ENCODE measurements around the gene SLC3A2. TPM values are rescaled to one million over a fixed set of nuclear protein-coding genes. Genes with fewer than 3 reads are reported as not detected.

The SLC3A2 gene
- total RNA-seq, 2 experiments from 2014 or later, result 231 to 234 TPM

- Mint-ChIP-seq H3K27ac (no peak overlapping the region), H3K4me1 (ENCODE audit: low read depth) (no peaks in the 10 kb centered on the region), H3K9me3 (no peaks in the 10 kb centered on the region), H3K27me3 (peaks cover 17% of the 10 kb centered on the region), H3K4me3 (no peak overlapping the region), H3K36me3 (ENCODE audit: low read depth) (no peaks in the 10 kb centered on the region)
- TF ChIP-seq CTCF (IDR thresholded peaks at IDR 0.05), result no peak
- Histone ChIP-seq H3K27ac (ENCODE audit: low read depth in 1 of 2, low read length in 2 of 2) (no peak overlapping the region), H3K36me3 (ENCODE audit: insufficient read depth, low read length) (no peaks in the 10 kb centered on the region), H3K4me3 (ENCODE audit: low read length) (no peak overlapping the region), H3K4me1 (ENCODE audit: insufficient read depth, low read length) (peaks cover 7% of the 10 kb centered on the region), H3K9me3 (ENCODE audit: control insufficient read depth in 1 of 2, insufficient read depth in 1 of 2, low read length in 2 of 2) (peaks cover 0 to 5% of the 10 kb centered on the region in 2 experiments), H3K27me3 (ENCODE audit: control insufficient read depth in 1 of 2, insufficient read depth in 2 of 2, low read length in 2 of 2) (peaks cover 0 to 7% of the 10 kb centered on the region in 2 experiments)
- ChIA-PET CTCF (no interaction called here), POLR2A (no interaction called here)
- ATAC-seq (ENCODE audit: poor library complexity), result no peak
- intact Hi-C loops (cut with DNase I, micrococcal nuclease), result loop anchor here (2.0 to 5.0 kb wide), 4 partner anchors 70 to 1472 kb away; no protein-coding TSS in a partner anchor
- DNase-seq, result peak in 2 of 14 experiments; percentile 12 to 29
Measured at GRCh38 chr11:62909107-62909894, 28.6 kb downstream of the SLC3A2 start.

- Histone ChIP-seq H3K36me3 (ENCODE audit: insufficient read depth, low read length) (no peaks in the 10 kb centered on the region), H3K27me3 (ENCODE audit: control insufficient read depth in 1 of 2, insufficient read depth in 2 of 2, low read length in 2 of 2) (peaks cover 0 to 7% of the 10 kb centered on the region in 2 experiments), H3K27ac (ENCODE audit: low read depth in 1 of 2, low read length in 2 of 2) (no peak overlapping the region), H3K4me3 (ENCODE audit: low read length) (no peak overlapping the region), H3K4me1 (ENCODE audit: insufficient read depth, low read length) (peaks cover 7% of the 10 kb centered on the region), H3K9me3 (ENCODE audit: control insufficient read depth in 1 of 2, insufficient read depth in 1 of 2, low read length in 2 of 2) (peaks cover 0 to 5% of the 10 kb centered on the region in 2 experiments)
- ChIA-PET CTCF (interaction anchor here (1.2 kb wide), 1 partner anchor 113 kb away, joined by 3 read pairs; no protein-coding TSS in a partner anchor), POLR2A (no interaction called here)
- H3K4me1 Mint-ChIP-seq (ENCODE audit: low read depth), result no peaks in the 10 kb centered on the region
- intact Hi-C loops (cut with DNase I, micrococcal nuclease), result no loop called here
- no peak for ATAC-seq (ENCODE audit: poor library complexity)
- TF ChIP-seq CTCF (IDR thresholded peaks at IDR 0.05), result no peak
- no peaks in the 10 kb centered on the region for H3K36me3 Mint-ChIP-seq (ENCODE audit: low read depth)
- no peak overlapping the region for H3K27ac Mint-ChIP-seq
- H3K9me3 Mint-ChIP-seq, result no peaks in the 10 kb centered on the region
- peaks cover 15% of the 10 kb centered on the region for H3K27me3 Mint-ChIP-seq
- H3K4me3 Mint-ChIP-seq, result no peak overlapping the region
- DNase-seq, result no peak
Measured at GRCh38 chr11:62910141-62910882, 29.6 kb downstream of the SLC3A2 start.

GRCh38 chr11:62911137-62912130 is 30.7 kb downstream of the SLC3A2 start:
- no peak for TF ChIP-seq CTCF (IDR thresholded peaks at IDR 0.05)
- no peaks in the 10 kb centered on the region for H3K36me3 ChIP-seq (ENCODE audit: insufficient read depth, low read length)
- no peak for DNase-seq
- H3K27ac Mint-ChIP-seq, result no peak overlapping the region
- intact Hi-C loops (cut with DNase I, micrococcal nuclease), result no loop called here
- POLR2A ChIA-PET, result no interaction called here
- ATAC-seq (ENCODE audit: poor library complexity), result no peak
- H3K4me1 Mint-ChIP-seq (ENCODE audit: low read depth), result no peaks in the 10 kb centered on the region
- H3K4me1 ChIP-seq (ENCODE audit: insufficient read depth, low read length), result no peaks in the 10 kb centered on the region
- H3K4me3 Mint-ChIP-seq, result no peak overlapping the region
- no peaks in the 10 kb centered on the region for H3K36me3 Mint-ChIP-seq (ENCODE audit: low read depth)
- H3K27me3 Mint-ChIP-seq, result peaks cover 10% of the 10 kb centered on the region
- H3K27me3 ChIP-seq (ENCODE audit: control insufficient read depth in 1 of 2, insufficient read depth in 2 of 2, low read length in 2 of 2), result peaks cover 0 to 7% of the 10 kb centered on the region in 2 experiments
- no peak overlapping the region for H3K27ac ChIP-seq (ENCODE audit: low read depth in 1 of 2, low read length in 2 of 2)
- CTCF ChIA-PET, result interaction anchor here (1.2 kb wide), 1 partner anchor 112 kb away, joined by 3 read pairs; no protein-coding TSS in a partner anchor
- H3K9me3 Mint-ChIP-seq, result no peaks in the 10 kb centered on the region
- peaks cover 0 to 5% of the 10 kb centered on the region in 2 experiments for H3K9me3 ChIP-seq (ENCODE audit: control insufficient read depth in 1 of 2, insufficient read depth in 1 of 2, low read length in 2 of 2)
- H3K4me3 ChIP-seq (ENCODE audit: low read length), result no peak overlapping the region

All from CD4-positive, alpha-beta T cell (primary cell).